Ovary (tissue), 9 donors: ENCODE measurements around the gene BRINP1. TPM values are rescaled to one million over a fixed set of nuclear protein-coding genes. Genes with fewer than 3 reads are reported as not detected.

Experiments
- DNase-seq, 5 donors: peaks; one replicate each; pipeline ENCODE4 v3.0.0-alpha.2; 2019 to 2020
- H3K27ac ChIP-seq, 2 donors: fragments of 200-600 bp; one replicate each; pipeline versions ENCODE4 v1.5.1 to v1.8.0; 2019 to 2022
- H3K27me3 ChIP-seq: fragments of 200-600 bp; one replicate; pipeline ENCODE4 v1.8.0; 2022
- H3K36me3 ChIP-seq: fragments of 200-600 bp; sonication (generic); one replicate; pipeline ENCODE4 v1.5.1; 2019
- H3K4me1 ChIP-seq: one replicate; pipeline ENCODE4 v1.8.1; 2013; ENCODE audit warnings: mild to moderate bottlenecking, moderate library complexity; ENCODE audit not compliant: insufficient read depth
- H3K4me3 ChIP-seq: fragments of 200-600 bp; sonication (generic); one replicate; pipeline ENCODE4 v1.5.1; 2017
- H3K9me3 ChIP-seq, 2 donors: fragments of 200-600 bp in 1 of 2; sonication (generic) in 1 of 2; one replicate each; pipeline versions ENCODE4 v1.5.1 to v1.8.1; 2013 to 2019; ENCODE audit warnings: mild to moderate bottlenecking in 1 of 2, moderate library complexity in 1 of 2
- EP300 ChIP-seq: sonication (generic); formaldehyde crosslinking; IDR thresholded peaks from one replicate; pipeline ENCODE4 v1.6.1; 2017; ENCODE audit warnings: antibody characterized with exemption
- POLR2A ChIP-seq: fragments of 450-650 bp; IDR thresholded peaks from one replicate; pipeline ENCODE4 v1.6.1; 2017; ENCODE audit warnings: antibody characterized with exemption, mild to moderate bottlenecking, moderate library complexity
- WGBS, 3 donors: extraction: QIAGEN DNeasy Blood & Tissue Kit in 1 of 3; methylation state at CpG; one replicate each; pipeline versions ENCODE4 v1.1.5 to v1.1.7; 2013 to 2017; 5-methylcytosine and 5-hydroxymethylcytosine counted together
- intact Hi-C, 4 donors: fragments of 100-400 bp; cut with DNase I; formaldehyde crosslinking; loops; one replicate each; pipeline versions ENCODE4 v1.11.0 to v1.15.1; 2022 to 2023
- polyA plus RNA-seq, 2 donors: library from polyadenylated mRNA; stranded (reverse); fragments of 200-250 nt in 1 of 2; fragments of 350-450 nt in 1 of 2; fragmentation: Illumina TruSeq in 1 of 2; extraction: RNeasy Lipid Tissue Mini Kit (QIAGEN cat#74804) in 1 of 2; gene quantifications; one replicate each; pipeline ENCODE4 v1.2.3, GENCODE V29; 2013 to 2014
- total RNA-seq, 7 donors: library from RNA; depleted of rRNA in 2 of 7; stranded (reverse); fragments of >200 nt in 2 of 7; fragmentation: NEBNext Ultra II Directional in 3 of 7; extraction: Animal tissue kit (Norgen Biotek cat#: 25700) in 3 of 7; gene quantifications; one replicate each; pipeline versions ENCODE4 v1.1.0 to v1.2.4, GENCODE V29; 2016 to 2023
- TF ChIP-seq, protein P1 (sequence below), 3 donors: fragments of 450-650 bp in 2 of 3; fragments of 200-600 bp in 1 of 3; IDR thresholded peaks; one replicate each; pipeline versions ENCODE4 v1.5.1 to v1.8.0; 2016 to 2022; ENCODE audit warnings: antibody characterized with exemption in 3 of 3, mild to moderate bottlenecking in 1 of 3
- donor health status: DM: no; HTN: no; CAD: no; lungs with moderate emphysema.
- donor health status: DM: no; HTN: no; CAD: no.
- donor health status: Bipolar disorder and iron deficiency.
- donor health status: DM: yes; HTN: yes; CAD: no.
- donor health status: DM: no; HTN: no; CAD: no.
- donor health status: DM: yes; HTN: yes; CAD: no.

Gene BRINP1
- total and polyA plus RNA-seq, 9 donors = 0.08 to 0.32 (median 0.13) TPM; not detected in 6

DNA sequence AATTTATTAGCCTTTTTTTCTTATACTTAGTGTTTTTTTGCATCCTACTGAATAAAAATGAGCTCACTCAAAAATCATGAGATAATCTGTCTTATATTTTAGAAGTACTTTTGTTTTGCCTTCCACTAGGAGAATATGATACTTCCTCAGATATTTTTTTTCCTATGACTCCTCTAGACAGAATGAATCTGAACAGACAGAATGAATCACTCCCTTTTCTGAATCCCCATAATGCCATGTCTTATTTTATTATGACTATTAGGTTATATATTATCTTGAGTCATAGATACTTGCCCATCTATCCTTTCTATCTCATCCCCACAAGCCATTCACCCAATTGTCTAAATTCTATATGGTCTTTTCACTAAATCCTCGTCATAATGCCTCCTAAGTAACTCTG is 134.6 kb downstream of the BRINP1 start:
- intact Hi-C loops = no loop called here
- TF ChIP-seq, protein P1, sequence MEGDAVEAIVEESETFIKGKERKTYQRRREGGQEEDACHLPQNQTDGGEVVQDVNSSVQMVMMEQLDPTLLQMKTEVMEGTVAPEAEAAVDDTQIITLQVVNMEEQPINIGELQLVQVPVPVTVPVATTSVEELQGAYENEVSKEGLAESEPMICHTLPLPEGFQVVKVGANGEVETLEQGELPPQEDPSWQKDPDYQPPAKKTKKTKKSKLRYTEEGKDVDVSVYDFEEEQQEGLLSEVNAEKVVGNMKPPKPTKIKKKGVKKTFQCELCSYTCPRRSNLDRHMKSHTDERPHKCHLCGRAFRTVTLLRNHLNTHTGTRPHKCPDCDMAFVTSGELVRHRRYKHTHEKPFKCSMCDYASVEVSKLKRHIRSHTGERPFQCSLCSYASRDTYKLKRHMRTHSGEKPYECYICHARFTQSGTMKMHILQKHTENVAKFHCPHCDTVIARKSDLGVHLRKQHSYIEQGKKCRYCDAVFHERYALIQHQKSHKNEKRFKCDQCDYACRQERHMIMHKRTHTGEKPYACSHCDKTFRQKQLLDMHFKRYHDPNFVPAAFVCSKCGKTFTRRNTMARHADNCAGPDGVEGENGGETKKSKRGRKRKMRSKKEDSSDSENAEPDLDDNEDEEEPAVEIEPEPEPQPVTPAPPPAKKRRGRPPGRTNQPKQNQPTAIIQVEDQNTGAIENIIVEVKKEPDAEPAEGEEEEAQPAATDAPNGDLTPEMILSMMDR (IDR thresholded peaks at IDR 0.05) = no peak
- no peak overlapping the region for H3K4me3 ChIP-seq
- no peaks in the 10 kb centered on the region for H3K27me3 ChIP-seq
- H3K36me3 ChIP-seq = no peaks in the 10 kb centered on the region
- no peak for DNase-seq
- H3K4me1 ChIP-seq = no peaks in the 10 kb centered on the region
- H3K9me3 ChIP-seq = no peaks in the 10 kb centered on the region
- 60 to 69% (median 61%) methylated on average over 1 of the region's 1 CpG for WGBS, 3 donors
- no peak overlapping the region for H3K27ac ChIP-seq

- Histone ChIP-seq H3K4me1 (no peaks in the 10 kb centered on the region), H3K9me3 (no peaks in the 10 kb centered on the region), H3K27ac (no peak overlapping the region), H3K4me3 (no peak overlapping the region), H3K27me3 (no peaks in the 10 kb centered on the region), H3K36me3 (no peaks in the 10 kb centered on the region)
- 56 to 72% (median 60%) methylated on average over 3 of the region's 3 CpGs for WGBS, 3 donors
- no peak for TF ChIP-seq EP300
- intact Hi-C loops = no loop called here
- DNase-seq = no peak
Observed at GRCh38 chr9:119227422-119227821, 141.8 kb downstream of the BRINP1 start.

DNA sequence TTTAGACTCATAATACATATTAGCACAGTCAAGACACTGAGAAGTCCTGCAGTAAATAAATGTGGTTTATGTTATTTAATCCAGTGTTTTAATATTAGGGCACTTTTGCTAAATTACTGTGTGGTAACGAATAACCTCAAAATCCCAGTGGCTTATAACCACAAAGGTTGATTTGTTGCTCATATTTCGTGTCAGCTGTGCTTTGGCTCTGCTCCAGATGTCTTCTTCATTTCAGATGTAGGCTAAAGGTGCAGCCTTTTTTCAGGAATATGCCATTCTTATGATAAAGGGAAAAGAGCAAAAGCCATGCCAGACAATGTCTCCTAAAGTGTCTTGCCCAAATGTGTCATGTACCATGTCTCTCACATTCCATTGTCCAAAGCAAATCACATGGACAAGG is 144.8 kb downstream of the BRINP1 start:
- 21 to 46% (median 24%) methylated on average over 2 of the region's 2 CpGs for WGBS, 3 donors
- TF ChIP-seq POLR2A (no peak), EP300 (no peak)
- TF ChIP-seq, protein P1 (IDR thresholded peaks at IDR 0.05) = no peak
- Histone ChIP-seq H3K27me3 (no peaks in the 10 kb centered on the region), H3K27ac (no peak overlapping the region), H3K9me3 (no peaks in the 10 kb centered on the region), H3K4me3 (no peak overlapping the region), H3K4me1 (no peaks in the 10 kb centered on the region), H3K36me3 (no peaks in the 10 kb centered on the region)
- intact Hi-C loops = no loop called here
- no peak for DNase-seq

DNA sequence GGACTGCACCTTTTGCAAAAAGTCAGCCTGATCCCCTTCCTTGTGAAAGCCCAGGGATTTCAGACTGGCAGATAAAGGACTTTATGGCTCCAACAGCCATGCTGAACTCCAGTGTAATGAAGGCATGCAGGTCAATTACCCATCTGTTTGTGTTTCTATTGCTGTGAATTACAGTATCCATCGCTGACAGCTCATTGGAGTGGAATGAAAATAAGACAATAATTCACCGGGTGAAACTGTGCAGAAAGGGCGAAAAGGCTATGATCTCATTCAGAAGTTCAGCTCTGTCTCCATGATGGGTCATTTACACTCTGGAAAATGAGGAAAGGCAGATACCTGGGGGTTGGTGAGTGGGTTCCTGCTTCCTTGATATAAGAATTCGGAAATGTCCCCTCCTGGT is 148.0 kb downstream of the BRINP1 start:
- no peaks in the 10 kb centered on the region for H3K36me3 ChIP-seq
- H3K27ac ChIP-seq = no peak overlapping the region
- DNase-seq = no peak
- no peaks in the 10 kb centered on the region for H3K27me3 ChIP-seq
- no peak overlapping the region for H3K4me3 ChIP-seq
- H3K9me3 ChIP-seq = no peaks in the 10 kb centered on the region
- 24 to 27% (median 25%) methylated on average over 4 of the region's 4 CpGs for WGBS, 3 donors
- intact Hi-C loops = no loop called here
- TF ChIP-seq EP300 = no peak
- TF ChIP-seq POLR2A = no peak
- no peaks in the 10 kb centered on the region for H3K4me1 ChIP-seq

GRCh38 chr9:119218293-119218692 is 150.9 kb downstream of the BRINP1 start:
- H3K9me3 ChIP-seq = no peaks in the 10 kb centered on the region
- H3K4me3 ChIP-seq = no peak overlapping the region
- no peak overlapping the region for H3K27ac ChIP-seq
- TF ChIP-seq POLR2A (no peak), EP300 (no peak)
- TF ChIP-seq, protein P1 (IDR thresholded peaks at IDR 0.05) = no peak
- DNase-seq = no peak
- H3K27me3 ChIP-seq = no peaks in the 10 kb centered on the region
- intact Hi-C loops = no loop called here
- H3K36me3 ChIP-seq = no peaks in the 10 kb centered on the region
- no peaks in the 10 kb centered on the region for H3K4me1 ChIP-seq
- 55 to 81% (median 72%) methylated on average over 7 of the region's 7 CpGs for WGBS, 3 donors
